HCT116 (cell line): ENCODE data around the gene HOXB3.

Experiments
- EZH2 ChIP-seq: fragments of 200-600 bp; sonication (generic); IDR thresholded peaks from 2 replicates; pipeline ENCODE4 v1.6.1; 2017; ENCODE audit warnings: antibody characterized with exemption, mixed run types
- POLR2AphosphoS5 ChIP-seq: IDR thresholded peaks from 2 replicates; pipeline ENCODE4 v1.6.1; 2011; ENCODE audit warnings: mild to moderate bottlenecking, low read depth, low read length, moderate library complexity
- RAD21 ChIP-seq: IDR thresholded peaks from 2 replicates; pipeline ENCODE4 v1.6.1; 2012; ENCODE audit warnings: low read depth, mild to moderate bottlenecking
- YY1 ChIP-seq: IDR thresholded peaks from 2 replicates; pipeline ENCODE4 v1.6.1; 2011; ENCODE audit warnings: low read length, low read depth, moderate library complexity, mild to moderate bottlenecking; ENCODE audit not compliant: insufficient replicate concordance; ENCODE audit errors: extremely low read depth
- TF ChIP-seq, protein P1 (sequence below): IDR thresholded peaks from 2 replicates; pipeline ENCODE4 v1.6.1; 2012
- TF ChIP-seq, protein P2 (sequence below), 3 experiments: fragments of 200-600 bp in 1 of 3; sonication (generic) in 1 of 3; IDR thresholded peaks in 2 of 3; conservative IDR thresholded peaks in 1 of 3; 2 replicates each; pipeline ENCODE4 v1.5.1; 2012 to 2017; ENCODE audit warnings: low read depth in 2 of 3, low read length in 2 of 3, antibody characterized with exemption in 1 of 3, borderline replicate concordance in 1 of 3, control low read depth in 1 of 3, mild to moderate bottlenecking in 1 of 3, mixed read lengths in 1 of 3, mixed run types in 1 of 3, moderate library complexity in 1 of 3; ENCODE audit not compliant: insufficient read depth in 1 of 3

DNA sequence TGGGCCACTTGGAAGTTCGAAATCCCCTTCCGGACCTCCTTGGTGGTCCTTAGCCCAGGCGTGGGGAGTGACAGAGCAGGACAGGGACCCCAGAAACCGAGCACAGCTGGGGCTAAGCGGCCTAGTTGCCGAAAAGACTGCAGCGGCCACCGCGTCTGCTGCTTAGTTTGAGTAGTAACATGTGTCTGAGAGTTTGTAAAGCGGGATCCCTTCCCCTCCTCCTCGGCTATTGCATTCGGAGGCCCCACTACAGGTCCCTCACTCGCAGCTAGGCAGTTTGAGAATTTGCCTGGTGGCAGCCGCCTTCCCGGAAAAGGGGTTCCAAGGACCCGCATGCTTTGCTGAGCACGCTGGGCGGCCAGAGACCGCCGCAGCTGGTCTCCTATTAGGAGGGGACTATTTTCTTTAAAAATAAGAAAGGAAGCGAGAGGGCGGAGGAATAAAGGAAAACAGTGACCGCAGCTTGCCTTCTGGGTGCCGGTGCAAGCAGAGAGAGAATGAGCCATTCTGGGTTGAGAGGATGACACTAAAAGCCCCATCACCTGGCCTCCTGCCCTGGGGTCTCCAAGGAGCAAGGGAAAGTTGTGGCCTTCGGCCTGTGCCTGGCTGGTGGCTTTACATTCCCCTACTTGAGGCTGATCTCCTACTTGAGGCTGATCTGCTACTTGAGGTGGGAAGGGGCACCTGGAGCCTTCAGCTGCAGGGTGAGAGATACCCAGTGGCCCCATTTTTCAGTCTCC lies 4.7 kb upstream of the HOXB3 start:
- TF ChIP-seq EZH2 (no peak), YY1 (no peak), POLR2AphosphoS5 (no peak), RAD21 (no peak)
- TF ChIP-seq, protein P1, sequence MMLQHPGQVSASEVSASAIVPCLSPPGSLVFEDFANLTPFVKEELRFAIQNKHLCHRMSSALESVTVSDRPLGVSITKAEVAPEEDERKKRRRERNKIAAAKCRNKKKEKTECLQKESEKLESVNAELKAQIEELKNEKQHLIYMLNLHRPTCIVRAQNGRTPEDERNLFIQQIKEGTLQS: no peak
- TF ChIP-seq, protein P2, sequence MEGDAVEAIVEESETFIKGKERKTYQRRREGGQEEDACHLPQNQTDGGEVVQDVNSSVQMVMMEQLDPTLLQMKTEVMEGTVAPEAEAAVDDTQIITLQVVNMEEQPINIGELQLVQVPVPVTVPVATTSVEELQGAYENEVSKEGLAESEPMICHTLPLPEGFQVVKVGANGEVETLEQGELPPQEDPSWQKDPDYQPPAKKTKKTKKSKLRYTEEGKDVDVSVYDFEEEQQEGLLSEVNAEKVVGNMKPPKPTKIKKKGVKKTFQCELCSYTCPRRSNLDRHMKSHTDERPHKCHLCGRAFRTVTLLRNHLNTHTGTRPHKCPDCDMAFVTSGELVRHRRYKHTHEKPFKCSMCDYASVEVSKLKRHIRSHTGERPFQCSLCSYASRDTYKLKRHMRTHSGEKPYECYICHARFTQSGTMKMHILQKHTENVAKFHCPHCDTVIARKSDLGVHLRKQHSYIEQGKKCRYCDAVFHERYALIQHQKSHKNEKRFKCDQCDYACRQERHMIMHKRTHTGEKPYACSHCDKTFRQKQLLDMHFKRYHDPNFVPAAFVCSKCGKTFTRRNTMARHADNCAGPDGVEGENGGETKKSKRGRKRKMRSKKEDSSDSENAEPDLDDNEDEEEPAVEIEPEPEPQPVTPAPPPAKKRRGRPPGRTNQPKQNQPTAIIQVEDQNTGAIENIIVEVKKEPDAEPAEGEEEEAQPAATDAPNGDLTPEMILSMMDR (IDR thresholded peaks at IDR 0.05 in 2 of 3, conservative IDR thresholded peaks at IDR 0.05 in 1 of 3; ENCODE audit: borderline replicate concordance in 1 of 3, insufficient read depth in 1 of 3, low read depth in 2 of 3, low read length in 2 of 3): no peak
